ENCODE measurements around the gene FOXN3.
"Not testable (repeated sequence)": the region's sequence is repeated elsewhere in the genome, so short reads cannot be mapped to it uniquely, and the experiment has no call there.

The FOXN3 gene

GRCh38 chr14:89267163-89267562 is 149.9 kb downstream of the FOXN3 start:
- no peak for DNase-seq

- no peak for DNase-seq
Observed at GRCh38 chr14:89266754-89267153, 150.3 kb downstream of the FOXN3 start.

GRCh38 chr14:89265234-89265633 is 151.8 kb downstream of the FOXN3 start:
- DNase-seq = no peak

GRCh38 chr14:89264196-89264800 is 152.7 kb downstream of the FOXN3 start:
- no peak for DNase-seq

- no peak for DNase-seq
Observed at GRCh38 chr14:89262041-89262440, 155.0 kb downstream of the FOXN3 start.

- DNase-seq = no peak
Observed at GRCh38 chr14:89260898-89261297, 156.1 kb downstream of the FOXN3 start.

GRCh38 chr14:89259951-89260609 is 157.0 kb downstream of the FOXN3 start:
- no peak for DNase-seq

GRCh38 chr14:89258728-89259273 is 158.2 kb downstream of the FOXN3 start:
- DNase-seq = no peak

GRCh38 chr14:89256951-89257350 is 160.1 kb downstream of the FOXN3 start:
- no peak for DNase-seq

GRCh38 chr14:89256283-89256682 is 160.8 kb downstream of the FOXN3 start:
- no peak for DNase-seq

- DNase-seq = no peak
Observed at GRCh38 chr14:89255852-89256251, 161.2 kb downstream of the FOXN3 start.

- DNase-seq = no peak
Observed at GRCh38 chr14:89255012-89255411, 162.0 kb downstream of the FOXN3 start.

GRCh38 chr14:89254166-89254909 is 162.7 kb downstream of the FOXN3 start:
- DNase-seq = no peak

GRCh38 chr14:89252887-89253532 is 164.0 kb downstream of the FOXN3 start:
- no peak for DNase-seq

GRCh38 chr14:89251061-89251460 is 166.0 kb downstream of the FOXN3 start:
- no peak for DNase-seq

- DNase-seq = not testable (repeated sequence)
Observed at GRCh38 chr14:89250655-89250975, 166.4 kb downstream of the FOXN3 start.

GRCh38 chr14:89249972-89250654 is 166.9 kb downstream of the FOXN3 start:
- DNase-seq = no peak

- DNase-seq = no peak
Observed at GRCh38 chr14:89249065-89249695, 167.9 kb downstream of the FOXN3 start.

GRCh38 chr14:89248411-89249064 is 168.5 kb downstream of the FOXN3 start:
- no peak for DNase-seq

- no peak for DNase-seq
Observed at GRCh38 chr14:89247457-89248122, 169.4 kb downstream of the FOXN3 start.

GRCh38 chr14:89246290-89246689 is 170.7 kb downstream of the FOXN3 start:
- DNase-seq = no peak

Measured in femur (tissue), 1 donor.